Heart right ventricle (tissue), 16 donors: ENCODE data around the gene ITGA1. TPM values are rescaled to one million over a fixed set of nuclear protein-coding genes. Genes with fewer than 3 reads are reported as not detected.

Experiments
- ATAC-seq, 8 donors: fragments of 200-7000 bp; cut with Tn5 transposase; one replicate each; pipeline ENCODE4 v1.9.1; 2020; ENCODE audit warnings: mild to moderate bottlenecking in 8 of 8, moderate library complexity in 8 of 8, moderate number of reproducible peaks in 1 of 8
- DNase-seq, 2 donors: peaks; one replicate each; pipeline ENCODE4 v3.0.0-alpha.2; 2020
- H3K27ac ChIP-seq, 10 donors: fragments of 200-600 bp; sonication (generic) in 2 of 10; one replicate each; pipeline versions ENCODE4 v1.5.0 to v1.8.0; 2020 to 2022; ENCODE audit warnings: mild to moderate bottlenecking in 3 of 10
- H3K27me3 ChIP-seq, 7 donors: fragments of 200-600 bp; one replicate each; pipeline ENCODE4 v1.8.0; 2021 to 2022; ENCODE audit warnings: mild to moderate bottlenecking in 2 of 7
- H3K36me3 ChIP-seq, 9 donors: fragments of 200-600 bp; sonication (generic) in 1 of 9; one replicate each; pipeline versions ENCODE4 v1.5.0 to v1.8.0; 2020 to 2022; ENCODE audit warnings: mild to moderate bottlenecking in 2 of 9
- H3K4me1 ChIP-seq, 9 donors: fragments of 200-600 bp; sonication (generic) in 1 of 9; one replicate each; pipeline versions ENCODE4 v1.5.0 to v1.8.0; 2020 to 2022; ENCODE audit warnings: mild to moderate bottlenecking in 4 of 9
- H3K4me3 ChIP-seq, 10 donors: fragments of 200-600 bp; sonication (generic) in 2 of 10; one replicate each; pipeline versions ENCODE4 v1.5.0 to v1.8.0; 2020 to 2022; ENCODE audit warnings: mild to moderate bottlenecking in 7 of 10, moderate library complexity in 2 of 10
- H3K9me3 ChIP-seq, 11 donors: fragments of 200-600 bp in 10 of 11; sonication (generic) in 2 of 11; one replicate each; pipeline versions ENCODE4 v1.5.0 to v1.8.0; 2013 to 2022; ENCODE audit warnings: mild to moderate bottlenecking in 2 of 11, control low read depth in 1 of 11, moderate library complexity in 1 of 11
- WGBS, 2 donors: extraction: QIAGEN DNeasy Blood & Tissue Kit; methylation state at CpG; one replicate each; pipeline ENCODE4 v1.1.7; 2013; ENCODE audit warnings: inconsistent platforms in 1 of 2; 5-methylcytosine and 5-hydroxymethylcytosine counted together
- intact Hi-C, 10 donors: fragments of 100-400 bp; cut with DNase I; formaldehyde crosslinking; loops; one replicate each; pipeline versions ENCODE4 v1.11.1 to v1.14.2; 2022
- polyA plus RNA-seq, 2 donors: library from polyadenylated mRNA; stranded (reverse); fragments of 200-250 nt; gene quantifications; one replicate each; pipeline ENCODE4 v1.2.3, GENCODE V29; 2013
- total RNA-seq, 10 donors: library from RNA; stranded (reverse); fragmentation: NEBNext Ultra II Directional in 3 of 10; extraction: Animal tissue kit (Norgen Biotek cat#: 25700) in 3 of 10; gene quantifications; one replicate each; pipeline versions ENCODE4 v1.2.1 to v1.2.4, GENCODE V29; 2021 to 2023
- TF ChIP-seq, protein P1 (sequence below), 9 donors: fragments of 200-600 bp; sonication (generic) in 2 of 9; IDR thresholded peaks; one replicate each; pipeline versions ENCODE4 v1.5.0 to v1.8.0; 2021 to 2022; ENCODE audit warnings: antibody characterized with exemption in 9 of 9, mild to moderate bottlenecking in 5 of 9, moderate library complexity in 1 of 9
- donor health status: Arrhythmogenic right ventricular cardiomyopathy.
- donor health status: ischemic (EF 13 %, LVEDD 7.1; RV severe dilation, severe dysfunction).
- donor health status: healthy with polysubstance abuse.
- donor health status: DM: no; HTN: yes; CAD: no.
- donor health status: DM: no; HTN: no; CAD: no.
- donor health status: ischemic (EF 25% LVEDD 6.9; RV normal size, moderate dysfunction).
- donor health status: ischemic (EF 25% LVEDD 5.7; RV mildly dilated, moderate dysfunction).
- donor health status: healthy.
- donor health status: DM: yes; HTN: yes; CAD: no.
- donor health status: Ischemic cardiomyopathy.
- donor health status: ischemic (EF 35%, LVEDD 5.7; RV mildly dilated, moderate dysfunction).
- donor health status: nonischemic (EF 11% LVEDD 7.7; RV severe dilation, severe dysfunction).
- donor health status: DM: yes; HTN: yes; CAD: no.
- donor health status: PGD.
- donor health status: ischemic (EF 29% LVEDD 5.4; RV normal size, mild dysfunction).
- donor health status: nonischemic (EF 23%, LVEDD 6.1; RV moderate dilation, normal function).

Gene ITGA1
- total and polyA plus RNA-seq, 12 donors: 7.7 to 48.2 (median 24.3) TPM

DNA sequence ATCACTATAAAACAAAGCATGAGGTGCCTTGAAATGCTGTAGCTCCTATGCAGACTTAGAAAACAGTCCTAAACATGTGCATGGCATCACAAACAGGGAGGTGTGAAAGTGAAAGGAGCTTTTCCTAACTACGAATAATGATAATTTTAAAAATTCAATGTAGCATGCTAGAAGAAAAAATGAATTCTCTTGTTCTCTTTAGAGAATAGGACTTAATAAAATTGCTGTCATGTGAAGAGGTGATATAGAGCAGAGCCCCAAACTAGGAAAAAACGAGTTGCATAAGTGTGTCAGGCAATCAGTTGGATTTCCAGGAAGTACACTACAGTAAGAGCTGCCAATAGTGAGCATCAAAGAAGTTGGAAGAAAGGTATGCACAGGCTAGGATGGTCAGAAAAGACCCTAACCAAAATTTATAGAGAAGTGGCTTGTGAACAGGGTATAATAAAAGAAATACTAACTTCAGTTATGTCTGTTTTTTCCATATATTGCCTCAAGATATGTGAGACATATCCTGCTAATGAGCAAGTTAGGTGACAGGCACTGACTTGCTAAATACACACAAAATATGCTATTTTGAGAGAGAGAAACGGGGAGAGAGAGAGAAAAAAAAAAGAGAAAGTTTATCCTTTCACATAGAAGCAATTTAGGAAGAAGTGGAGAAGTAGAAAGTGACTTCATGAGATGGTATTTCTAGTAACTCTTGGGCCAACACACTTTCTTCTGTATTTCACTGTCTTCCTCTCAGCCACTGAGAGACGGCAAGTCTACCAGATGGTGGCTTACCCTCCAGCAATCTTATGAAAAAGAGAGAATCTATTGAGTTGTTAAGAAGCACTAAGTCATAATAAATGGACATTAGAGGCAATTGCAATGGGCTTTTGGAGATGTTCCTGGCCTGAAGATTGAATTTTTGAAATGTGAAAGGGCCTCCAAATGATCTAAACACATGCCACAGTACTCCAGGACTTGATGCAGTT lies 219.5 kb downstream of the ITGA1 start:
- TF ChIP-seq, protein P1, sequence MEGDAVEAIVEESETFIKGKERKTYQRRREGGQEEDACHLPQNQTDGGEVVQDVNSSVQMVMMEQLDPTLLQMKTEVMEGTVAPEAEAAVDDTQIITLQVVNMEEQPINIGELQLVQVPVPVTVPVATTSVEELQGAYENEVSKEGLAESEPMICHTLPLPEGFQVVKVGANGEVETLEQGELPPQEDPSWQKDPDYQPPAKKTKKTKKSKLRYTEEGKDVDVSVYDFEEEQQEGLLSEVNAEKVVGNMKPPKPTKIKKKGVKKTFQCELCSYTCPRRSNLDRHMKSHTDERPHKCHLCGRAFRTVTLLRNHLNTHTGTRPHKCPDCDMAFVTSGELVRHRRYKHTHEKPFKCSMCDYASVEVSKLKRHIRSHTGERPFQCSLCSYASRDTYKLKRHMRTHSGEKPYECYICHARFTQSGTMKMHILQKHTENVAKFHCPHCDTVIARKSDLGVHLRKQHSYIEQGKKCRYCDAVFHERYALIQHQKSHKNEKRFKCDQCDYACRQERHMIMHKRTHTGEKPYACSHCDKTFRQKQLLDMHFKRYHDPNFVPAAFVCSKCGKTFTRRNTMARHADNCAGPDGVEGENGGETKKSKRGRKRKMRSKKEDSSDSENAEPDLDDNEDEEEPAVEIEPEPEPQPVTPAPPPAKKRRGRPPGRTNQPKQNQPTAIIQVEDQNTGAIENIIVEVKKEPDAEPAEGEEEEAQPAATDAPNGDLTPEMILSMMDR (IDR thresholded peaks at IDR 0.05): no peak
- Histone ChIP-seq H3K4me1 (peaks cover 0 to 20% (median 0%) of the 10 kb centered on the region in 9 donors), H3K4me3 (no peak overlapping the region), H3K9me3 (no peaks in the 10 kb centered on the region), H3K36me3 (no peaks in the 10 kb centered on the region), H3K27me3 (no peaks in the 10 kb centered on the region), H3K27ac (no peak overlapping the region)
- ATAC-seq: no peak
- 49 to 56% methylated on average over 4 of the region's 4 CpGs for WGBS, 2 donors
- no peak for DNase-seq
- intact Hi-C loops: no loop called here

DNA sequence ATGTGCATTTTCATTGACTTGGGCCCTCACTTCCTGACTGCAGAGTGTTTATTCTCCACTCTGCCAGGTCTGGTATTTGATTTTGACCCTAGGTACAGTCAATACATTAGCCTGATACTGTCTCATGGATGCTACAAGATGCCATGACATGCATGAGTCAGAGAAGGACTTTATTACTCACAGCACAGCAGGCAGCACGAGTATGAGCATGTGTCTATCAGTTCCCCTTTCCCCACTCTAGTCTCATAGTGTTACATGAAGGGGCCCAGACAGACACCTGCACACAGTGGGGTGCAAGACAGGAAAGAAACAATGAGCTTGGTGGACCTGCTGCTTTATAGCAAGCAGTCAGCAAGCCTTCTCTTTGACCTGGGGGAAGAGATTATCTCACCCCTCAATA lies 221.0 kb downstream of the ITGA1 start:
- WGBS, 2 donors: 64 to 70% methylated on average over 1 of the region's 1 CpG
- TF ChIP-seq, protein P1 (IDR thresholded peaks at IDR 0.05): no peak
- intact Hi-C loops: no loop called here
- H3K9me3 ChIP-seq: peaks cover 0 to 7% (median 0%) of the 10 kb centered on the region in 11 donors
- ATAC-seq: no peak
- DNase-seq: no peak
- peaks cover 0 to 20% (median 0%) of the 10 kb centered on the region in 9 donors for H3K4me1 ChIP-seq
- no peaks in the 10 kb centered on the region for H3K27me3 ChIP-seq
- H3K27ac ChIP-seq: no peak overlapping the region
- no peak overlapping the region for H3K4me3 ChIP-seq
- H3K36me3 ChIP-seq: no peaks in the 10 kb centered on the region

Other genes with a start within 250 kb of the ITGA1 start
- 10 to 100 TPM; 14.7 to 28.1 (median 22.2) TPM for gene PELO, start within 50 bp of the ITGA1 start, total RNA-seq
- 10 to 100 TPM in 1 of 2 donors, 1 to 10 TPM in 1; 4.7 to 15.5 TPM for gene PELO, start within 50 bp of the ITGA1 start, polyA plus RNA-seq
- 1 to 10 TPM in 4 of 10 donors, under 1 TPM in 6; 0.30 to 9.4 (median 0.92) TPM for gene ITGA2, start 201.4 kb downstream of the ITGA1 start, total RNA-seq
- gene ITGA2, start 201.4 kb downstream of the ITGA1 start, polyA plus RNA-seq: 1 to 10 TPM in 1 of 2 donors, under 1 TPM in 1; 0.22 to 1.3 TPM